HepG2 (cell line): ENCODE measurements around the gene MGAT1. TPM values are rescaled to one million over a fixed set of nuclear protein-coding genes. Genes with fewer than 3 reads are reported as not detected.
A peak's percentile ranks its signal among the peaks of the same experiment; 100 is the strongest.

ENCODE experiments used
- ATAC-seq: fragments of 200-7000 bp; cut with Tn5 transposase; 3 replicates; pipeline ENCODE4 v1.9.1; 2020; ENCODE audit warnings: mild to moderate bottlenecking, moderate library complexity
- BruUV-seq: library from RNA; stranded (reverse); fragments of 400-500 nt; replicated peaks from 2 replicates; lab custom pipeline; 2021; lab: Mats Ljungman, UMichigan
- CTCF ChIA-PET: fragments of 300-600 bp; formaldehyde crosslinking; extraction: SDS; loops from one replicate; lab custom pipeline; 2021; ENCODE audit warnings: low total read pairs, inconsistent platforms, low intra/inter-chr PET ratio; lab: Yijun Ruan, JAX
- POLR2A ChIA-PET: fragments of 350-600 bp; sonication (Branson Sonifier 250); formaldehyde crosslinking; loops from one replicate; lab custom pipeline; 2020; ENCODE audit warnings: antibody characterized with exemption, inconsistent platforms; lab: Yijun Ruan, JAX
- DNase-seq: peaks from one replicate; pipeline ENCODE4 v3.0.0-alpha.2; 2015; ENCODE audit warnings: low spot score
- FAIRE-seq: peaks from 3 replicates; lab custom pipeline; 2011; peaks lifted over from hg19 to GRCh38; lab: Jason Lieb, UNC
- H2AFZ ChIP-seq: one replicate; pipeline ENCODE4 v1.6.1; 2011; ENCODE audit warnings: low read length, inconsistent platforms
- H3K27ac ChIP-seq: fragments of 300-600 bp; 3 replicates; pipeline ENCODE4 v1.8.0; 2011; ENCODE audit warnings: mixed run types, mild to moderate bottlenecking, mixed read lengths, low read length, inconsistent platforms; ENCODE audit not compliant: insufficient read depth; ENCODE audit errors: extremely low read length
- H3K27me3 ChIP-seq, 2 experiments: fragments of 200-600 bp in 1 of 2; 2 replicates in 1 of 2; 3 replicates in 1 of 2; pipeline versions ENCODE4 v1.6.0 to v1.8.0; 2011; ENCODE audit warnings: low read length in 2 of 2, mild to moderate bottlenecking in 2 of 2, moderate library complexity in 2 of 2, inconsistent platforms in 1 of 2; ENCODE audit not compliant: insufficient read depth in 2 of 2, control insufficient read depth in 1 of 2
- H3K36me3 ChIP-seq, 2 experiments: fragments of 200-600 bp in 1 of 2; replicated peaks in 1 of 2; 2 replicates in 1 of 2; 3 replicates in 1 of 2; pipeline versions ENCODE4 v1.5.1 to v1.8.0; 2011; ENCODE audit warnings: low read length in 2 of 2, inconsistent platforms in 1 of 2; ENCODE audit not compliant: insufficient read depth in 2 of 2, control insufficient read depth in 1 of 2
- H3K4me1 ChIP-seq: 2 replicates; pipeline ENCODE4 v1.5.1; 2012; ENCODE audit warnings: low read length, inconsistent platforms; ENCODE audit not compliant: insufficient read depth
- H3K4me2 ChIP-seq: 2 replicates; pipeline ENCODE4 v1.6.0; 2011; ENCODE audit warnings: low read depth, low read length, inconsistent platforms
- H3K4me3 ChIP-seq, 3 experiments: fragments of 200-600 bp in 1 of 3; sonication (generic), shearing (Covaris generic) in 1 of 3; replicated peaks in 1 of 3; 2 replicates each; pipeline ENCODE4 v1.5.1; 2011 to 2016; ENCODE audit warnings: low read length in 3 of 3, inconsistent platforms in 2 of 3, low read depth in 2 of 3, mild to moderate bottlenecking in 2 of 3, control low read depth in 1 of 3, mixed read lengths in 1 of 3; ENCODE audit not compliant: insufficient read depth in 1 of 3
- H3K79me2 ChIP-seq: one replicate; pipeline ENCODE4 v1.6.1; 2011; ENCODE audit warnings: low read length, inconsistent platforms; ENCODE audit not compliant: insufficient read depth
- H3K9ac ChIP-seq: 2 replicates; pipeline ENCODE4 v1.6.0; 2011; ENCODE audit warnings: mild to moderate bottlenecking, low read depth, low read length, inconsistent platforms; ENCODE audit not compliant: insufficient read depth
- H3K9me3 ChIP-seq: 2 replicates; pipeline ENCODE4 v1.5.1; 2012; ENCODE audit warnings: mild to moderate bottlenecking, low read length
- H4K20me1 ChIP-seq: 2 replicates; pipeline ENCODE4 v1.6.0; 2011; ENCODE audit warnings: inconsistent platforms, mild to moderate bottlenecking, low read length, moderate library complexity; ENCODE audit not compliant: insufficient read depth
- CENPT ChIP-seq: sonication (generic); formaldehyde crosslinking; IDR thresholded peaks from 2 replicates; pipeline ENCODE4 v1.8.0; 2022; ENCODE audit warnings: low read depth, mild to moderate bottlenecking, moderate library complexity, missing genetic modification reagents
- ELF4 ChIP-seq: sonication (generic); formaldehyde crosslinking; IDR thresholded peaks from 2 replicates; pipeline ENCODE4 v1.5.0; 2020; ENCODE audit warnings: missing genetic modification reagents, mild to moderate bottlenecking, moderate library complexity, borderline replicate concordance
- HMGA1 ChIP-seq: sonication (generic); formaldehyde crosslinking; conservative IDR thresholded peaks from 2 replicates; pipeline ENCODE4 v1.4.0; 2020; ENCODE audit warnings: missing genetic modification reagents
- JUN ChIP-seq: sonication (generic); formaldehyde crosslinking; IDR thresholded peaks from 2 replicates; pipeline ENCODE4 v1.4.0; 2020; ENCODE audit warnings: mild to moderate bottlenecking, missing genetic modification reagents
- KDM4B ChIP-seq: sonication (generic); formaldehyde crosslinking; IDR thresholded peaks from 2 replicates; pipeline ENCODE4 v1.4.0; 2020; ENCODE audit warnings: missing genetic modification reagents
- LRRFIP1 ChIP-seq: sonication (generic); formaldehyde crosslinking; conservative IDR thresholded peaks from 2 replicates; pipeline ENCODE4 v1.4.0; 2020; ENCODE audit warnings: missing genetic modification reagents
- ZBTB39 ChIP-seq: sonication (generic); formaldehyde crosslinking; IDR thresholded peaks from 2 replicates; pipeline ENCODE4 v1.5.0; 2020; ENCODE audit warnings: missing genetic modification reagents
- ZNF138 ChIP-seq: sonication (generic); formaldehyde crosslinking; IDR thresholded peaks from 2 replicates; pipeline ENCODE4 v1.5.0; 2020; ENCODE audit warnings: mild to moderate bottlenecking, low read depth, missing genetic modification reagents
- ZNF207 ChIP-seq: fragments of 450-650 bp; IDR thresholded peaks from 2 replicates; pipeline ENCODE4 v1.6.1; 2016; ENCODE audit warnings: antibody characterized with exemption, borderline replicate concordance
- ZNF224 ChIP-seq: sonication (generic); formaldehyde crosslinking; IDR thresholded peaks from 2 replicates; pipeline ENCODE4 v1.5.0; 2020; ENCODE audit warnings: mild to moderate bottlenecking, missing genetic modification reagents
- ZNF33A ChIP-seq: sonication (generic); formaldehyde crosslinking; IDR thresholded peaks from 2 replicates; pipeline ENCODE4 v1.5.1; 2020; ENCODE audit warnings: missing genetic modification reagents, mild to moderate bottlenecking, moderate library complexity, borderline replicate concordance
- ZNF720 ChIP-seq: sonication (generic); formaldehyde crosslinking; IDR thresholded peaks from 2 replicates; pipeline ENCODE4 v1.4.0; 2020; ENCODE audit warnings: missing genetic modification reagents
- ZNF770 ChIP-seq: sonication (generic); formaldehyde crosslinking; IDR thresholded peaks from 2 replicates; pipeline ENCODE4 v1.5.0; 2020; ENCODE audit warnings: mild to moderate bottlenecking, missing genetic modification reagents
- WGBS: methylation state at CpG from one replicate; pipeline ENCODE4 v1.1.6; 2017; ENCODE audit warnings: low lambda C conversion rate; 5-methylcytosine and 5-hydroxymethylcytosine counted together
- in situ Hi-C: cut with HindIII; loops from 2 replicates; pipeline ENCODE4 v1.10.0; 2017; ENCODE audit warnings: low pct_unique_long_range_greater_than_20kb; ENCODE audit not compliant: extremely low pct_ligation_motif_present
- intact Hi-C: fragments of 100-400 bp; cut with micrococcal nuclease; formaldehyde crosslinking; loops from one replicate; pipeline ENCODE4 v1.10.0; 2022; ENCODE audit not compliant: unreplicated experiment
- polyA plus RNA-seq, 8 experiments: library from polyadenylated mRNA; depleted of rRNA in 3 of 8; stranded (reverse) in 7 of 8; unstranded in 1 of 8; fragments of >200 nt; fragmentation: Illumina TruSeq in 4 of 8; extraction: Trizol in 4 of 8; gene quantifications; 2 replicates each; pipeline versions ENCODE4 v1.2.1 to v1.2.3, GENCODE V29; 2011 to 2016; ENCODE audit warnings: low read depth in 4 of 8, missing spikeins in 1 of 8, mixed read lengths in 1 of 8; ENCODE audit not compliant: insufficient read depth in 1 of 8
- total RNA-seq, 5 experiments: library from RNA; depleted of rRNA; stranded (reverse); fragments of >200 nt; fragmentation: Illumina TruSeq; extraction: Trizol; gene quantifications; 2 replicates each; pipeline ENCODE4 v1.2.3, GENCODE V29; 2016; ENCODE audit warnings: low read depth in 1 of 5

Gene MGAT1
- total and polyA plus RNA-seq, 2 of the 13 experiments (the other 11 are each of a cell fraction or from before 2014, with no cell fraction given) = 50.1 to 55.3 TPM

GRCh38 chr5:180816608-180817534, 14.3 kb upstream of the MGAT1 start (continued):
- peak; percentile 70; the same call in 1 of the 2 replicates for TF ChIP-seq ZNF770 (CRISPR knock-in tag)

GRCh38 chr5:180815293-180815917, 12.8 kb upstream of the MGAT1 start:
- no peak for FAIRE-seq
- Histone ChIP-seq H3K9ac (peak overlapping the region; percentile 3; the same call in 1 of the 2 replicates), H3K4me1 (peaks cover 56% of the 10 kb centered on the region), H3K27me3 (no peaks in the 10 kb centered on the region; a peak in 1 of 5 replicates), H4K20me1 (no peaks in the 10 kb centered on the region), H3K4me2 (peak overlapping the region; percentile 48), H2AFZ (peak overlapping the region; percentile 81), H3K27ac (no peak overlapping the region), H3K36me3 (no peaks in the 10 kb centered on the region), H3K79me2 (no peaks in the 10 kb centered on the region), H3K9me3 (no peaks in the 10 kb centered on the region), H3K4me3 (peak overlapping the region in 1 of 3 experiments; percentile 37; a peak in 2 of 6 replicates)
- ChIA-PET CTCF (interaction anchor here (0.7 kb wide), 1 partner anchor 13 kb away, joined by 3 read pairs; the partner anchor contains the start of gene MGAT1), POLR2A (no interaction called here)
- no peak for ATAC-seq
- intact Hi-C loops (no loop called here), in situ Hi-C loops (no loop called here)
- WGBS = 35% methylated on average over 9 of the region's 9 CpGs
- DNase-seq = no peak
- no TSS peak for BruUV-seq
- TF ChIP-seq ZNF33A (CRISPR knock-in tag) = no peak
- no peak for TF ChIP-seq ZBTB39 (CRISPR knock-in tag)
- TF ChIP-seq ZNF207 = no peak
- TF ChIP-seq JUN (CRISPR knock-in tag) = no peak
- TF ChIP-seq ZNF138 = no peak
- TF ChIP-seq ZNF720 (CRISPR knock-in tag) = no peak
- TF ChIP-seq KDM4B (CRISPR knock-in tag) = no peak
- TF ChIP-seq CENPT (CRISPR knock-in tag) = no peak
- no peak for TF ChIP-seq ZNF224
- no peak for TF ChIP-seq LRRFIP1 (CRISPR knock-in tag)
- no peak for TF ChIP-seq ELF4 (CRISPR knock-in tag)
- no peak for TF ChIP-seq HMGA1 (CRISPR knock-in tag)
